ENCODE measurements around the gene IP6K3. TPM values are rescaled to one million over a fixed set of nuclear protein-coding genes. Genes with fewer than 3 reads are reported as not detected.
A peak's percentile ranks its signal among the peaks of the same experiment; 100 is the strongest.

IP6K3 gene
- total and polyA plus RNA-seq, 5 donors from 2014 or later: not detected

- DNase-seq: no peak
- no peak overlapping the region for H3K4me3 ChIP-seq (ENCODE audit: low read depth, low read length)
- Mint-ChIP-seq H3K4me3 (peak overlapping the region; percentile 60 to 99 (median 86)), H3K9me3 (no peaks in the 10 kb centered on the region), H3K27me3 (no peaks in the 10 kb centered on the region), H3K36me3 (peaks cover 15% of the 10 kb centered on the region), H3K27ac (peak overlapping the region in 1 of 3 donors; percentile 99), H3K4me1 (peaks cover 5 to 45% (median 27%) of the 10 kb centered on the region in 4 donors)
- peaks cover 22% of the 10 kb centered on the region for H3K4me1 ChIP-seq (ENCODE audit: control insufficient read depth, insufficient read depth, low read length, poor library complexity, severe bottlenecking)
- no peaks in the 10 kb centered on the region for H3K9me3 ChIP-seq (ENCODE audit: control insufficient read depth in 2 of 2, low read length in 2 of 2)
- ATAC-seq (ENCODE audit: low read depth in 2 of 2): no peak
- no peaks in the 10 kb centered on the region for H3K27me3 ChIP-seq (ENCODE audit: control insufficient read depth, insufficient read depth, low read length)
- peaks cover 10% of the 10 kb centered on the region for H3K36me3 ChIP-seq (ENCODE audit: control insufficient read depth, insufficient read depth, low read length)
- no peak overlapping the region for H3K27ac ChIP-seq (ENCODE audit: insufficient read depth, low read length, poor library complexity, severe bottlenecking)
Measured at GRCh38 chr6:33709605-33710295, 37.0 kb downstream of the IP6K3 start.

GRCh38 chr6:33708516-33709204 is 38.0 kb downstream of the IP6K3 start:
- peaks cover 22% of the 10 kb centered on the region for H3K4me1 ChIP-seq (ENCODE audit: control insufficient read depth, insufficient read depth, low read length, poor library complexity, severe bottlenecking)
- H3K36me3 ChIP-seq (ENCODE audit: control insufficient read depth, insufficient read depth, low read length): peaks cover 10% of the 10 kb centered on the region
- DNase-seq (no peak), ATAC-seq (ENCODE audit: low read depth in 2 of 2) (no peak)
- Mint-ChIP-seq H3K4me3 (no peak overlapping the region), H3K36me3 (peaks cover 18% of the 10 kb centered on the region), H3K27me3 (no peaks in the 10 kb centered on the region), H3K9me3 (no peaks in the 10 kb centered on the region), H3K27ac (peak overlapping the region; percentile 7 to 70 (median 62)), H3K4me1 (peaks cover 5 to 45% (median 29%) of the 10 kb centered on the region in 4 donors)
- H3K27me3 ChIP-seq (ENCODE audit: control insufficient read depth, insufficient read depth, low read length): no peaks in the 10 kb centered on the region
- H3K27ac ChIP-seq (ENCODE audit: insufficient read depth, low read length, poor library complexity, severe bottlenecking): no peak overlapping the region
- no peaks in the 10 kb centered on the region for H3K9me3 ChIP-seq (ENCODE audit: control insufficient read depth in 2 of 2, low read length in 2 of 2)
- no peak overlapping the region for H3K4me3 ChIP-seq (ENCODE audit: low read depth, low read length)

GRCh38 chr6:33707771-33708170 is 38.9 kb downstream of the IP6K3 start:
- DNase-seq (no peak), ATAC-seq (ENCODE audit: low read depth in 2 of 2) (no peak)
- Histone ChIP-seq H3K9me3 (ENCODE audit: control insufficient read depth in 2 of 2, low read length in 2 of 2) (no peaks in the 10 kb centered on the region), H3K36me3 (ENCODE audit: control insufficient read depth, insufficient read depth, low read length) (peaks cover 14% of the 10 kb centered on the region), H3K4me1 (ENCODE audit: control insufficient read depth, insufficient read depth, low read length, poor library complexity, severe bottlenecking) (peaks cover 22% of the 10 kb centered on the region), H3K4me3 (ENCODE audit: low read depth, low read length) (no peak overlapping the region), H3K27ac (ENCODE audit: insufficient read depth, low read length, poor library complexity, severe bottlenecking) (no peak overlapping the region), H3K27me3 (ENCODE audit: control insufficient read depth, insufficient read depth, low read length) (no peaks in the 10 kb centered on the region)
- Mint-ChIP-seq H3K4me1 (peaks cover 5 to 45% (median 29%) of the 10 kb centered on the region in 4 donors), H3K27ac (peak overlapping the region; percentile 7 to 72 (median 36)), H3K36me3 (peaks cover 18% of the 10 kb centered on the region), H3K27me3 (no peaks in the 10 kb centered on the region), H3K9me3 (no peaks in the 10 kb centered on the region), H3K4me3 (peak overlapping the region in 2 of 4 donors; percentile 2 to 13)

- no peaks in the 10 kb centered on the region for H3K9me3 Mint-ChIP-seq
- DNase-seq (no peak), ATAC-seq (ENCODE audit: low read depth in 2 of 2) (no peak)
- peaks cover 14% of the 10 kb centered on the region for H3K36me3 ChIP-seq (ENCODE audit: control insufficient read depth, insufficient read depth, low read length)
- no peaks in the 10 kb centered on the region for H3K27me3 ChIP-seq (ENCODE audit: control insufficient read depth, insufficient read depth, low read length)
- peaks cover 12 to 40% (median 27%) of the 10 kb centered on the region in 4 donors for H3K4me1 Mint-ChIP-seq
- peaks cover 13% of the 10 kb centered on the region for H3K4me1 ChIP-seq (ENCODE audit: control insufficient read depth, insufficient read depth, low read length, poor library complexity, severe bottlenecking)
- H3K27ac Mint-ChIP-seq: peak overlapping the region in 1 of 3 donors; percentile 44
- no peak overlapping the region for H3K27ac ChIP-seq (ENCODE audit: insufficient read depth, low read length, poor library complexity, severe bottlenecking)
- H3K4me3 ChIP-seq (ENCODE audit: low read depth, low read length): no peak overlapping the region
- H3K36me3 Mint-ChIP-seq: peaks cover 18% of the 10 kb centered on the region
- no peaks in the 10 kb centered on the region for H3K9me3 ChIP-seq (ENCODE audit: control insufficient read depth in 2 of 2, low read length in 2 of 2)
- H3K4me3 Mint-ChIP-seq: peak overlapping the region in 1 of 4 donors; percentile 19
- no peaks in the 10 kb centered on the region for H3K27me3 Mint-ChIP-seq
Measured at GRCh38 chr6:33705955-33706725, 40.6 kb downstream of the IP6K3 start.

- Mint-ChIP-seq H3K4me1 (peaks cover 13 to 34% (median 27%) of the 10 kb centered on the region in 4 donors), H3K36me3 (peaks cover 18% of the 10 kb centered on the region), H3K4me3 (peak overlapping the region in 1 of 4 donors; percentile 19), H3K27ac (no peak overlapping the region), H3K27me3 (no peaks in the 10 kb centered on the region), H3K9me3 (no peaks in the 10 kb centered on the region)
- no peak for DNase-seq
- Histone ChIP-seq H3K27ac (ENCODE audit: insufficient read depth, low read length, poor library complexity, severe bottlenecking) (no peak overlapping the region), H3K4me3 (ENCODE audit: low read depth, low read length) (no peak overlapping the region), H3K27me3 (ENCODE audit: control insufficient read depth, insufficient read depth, low read length) (no peaks in the 10 kb centered on the region), H3K4me1 (ENCODE audit: control insufficient read depth, insufficient read depth, low read length, poor library complexity, severe bottlenecking) (peaks cover 8% of the 10 kb centered on the region), H3K9me3 (ENCODE audit: control insufficient read depth in 2 of 2, low read length in 2 of 2) (no peaks in the 10 kb centered on the region), H3K36me3 (ENCODE audit: control insufficient read depth, insufficient read depth, low read length) (peaks cover 14% of the 10 kb centered on the region)
- ATAC-seq (ENCODE audit: low read depth in 2 of 2): no peak
Measured at GRCh38 chr6:33705268-33705885, 41.3 kb downstream of the IP6K3 start.

- no peak for DNase-seq
- no peaks in the 10 kb centered on the region for H3K27me3 Mint-ChIP-seq
- H3K9me3 Mint-ChIP-seq: no peaks in the 10 kb centered on the region
- peaks cover 13% of the 10 kb centered on the region for H3K36me3 Mint-ChIP-seq
- H3K4me3 ChIP-seq (ENCODE audit: low read depth, low read length): no peak overlapping the region
- no peak for ATAC-seq (ENCODE audit: low read depth in 2 of 2)
- no peak overlapping the region for H3K27ac ChIP-seq (ENCODE audit: insufficient read depth, low read length, poor library complexity, severe bottlenecking)
- peaks cover 13% of the 10 kb centered on the region for H3K36me3 ChIP-seq (ENCODE audit: control insufficient read depth, insufficient read depth, low read length)
- H3K27me3 ChIP-seq (ENCODE audit: control insufficient read depth, insufficient read depth, low read length): no peaks in the 10 kb centered on the region
- H3K4me1 Mint-ChIP-seq: peaks cover 19 to 31% (median 25%) of the 10 kb centered on the region in 4 donors
- peak overlapping the region in 1 of 3 donors; percentile 49 for H3K27ac Mint-ChIP-seq
- peaks cover 5% of the 10 kb centered on the region for H3K4me1 ChIP-seq (ENCODE audit: control insufficient read depth, insufficient read depth, low read length, poor library complexity, severe bottlenecking)
- no peak overlapping the region for H3K4me3 Mint-ChIP-seq
- H3K9me3 ChIP-seq (ENCODE audit: control insufficient read depth in 2 of 2, low read length in 2 of 2): no peaks in the 10 kb centered on the region
Measured at GRCh38 chr6:33704215-33705066, 42.3 kb downstream of the IP6K3 start.
